ENCODE data around the gene TIFAB. TPM values are rescaled to one million over a fixed set of nuclear protein-coding genes. Genes with fewer than 3 reads are reported as not detected.

TIFAB gene
- total RNA-seq, 4 donors from 2014 or later: 0.08 TPM; not detected in 3

- TF ChIP-seq EP300 (IDR thresholded peaks at IDR 0.05): no peak
- no peak for TF ChIP-seq POLR2A (IDR thresholded peaks at IDR 0.05)
- no peak for TF ChIP-seq POLR2AphosphoS5 (IDR thresholded peaks at IDR 0.05)
- TF ChIP-seq, protein P1, sequence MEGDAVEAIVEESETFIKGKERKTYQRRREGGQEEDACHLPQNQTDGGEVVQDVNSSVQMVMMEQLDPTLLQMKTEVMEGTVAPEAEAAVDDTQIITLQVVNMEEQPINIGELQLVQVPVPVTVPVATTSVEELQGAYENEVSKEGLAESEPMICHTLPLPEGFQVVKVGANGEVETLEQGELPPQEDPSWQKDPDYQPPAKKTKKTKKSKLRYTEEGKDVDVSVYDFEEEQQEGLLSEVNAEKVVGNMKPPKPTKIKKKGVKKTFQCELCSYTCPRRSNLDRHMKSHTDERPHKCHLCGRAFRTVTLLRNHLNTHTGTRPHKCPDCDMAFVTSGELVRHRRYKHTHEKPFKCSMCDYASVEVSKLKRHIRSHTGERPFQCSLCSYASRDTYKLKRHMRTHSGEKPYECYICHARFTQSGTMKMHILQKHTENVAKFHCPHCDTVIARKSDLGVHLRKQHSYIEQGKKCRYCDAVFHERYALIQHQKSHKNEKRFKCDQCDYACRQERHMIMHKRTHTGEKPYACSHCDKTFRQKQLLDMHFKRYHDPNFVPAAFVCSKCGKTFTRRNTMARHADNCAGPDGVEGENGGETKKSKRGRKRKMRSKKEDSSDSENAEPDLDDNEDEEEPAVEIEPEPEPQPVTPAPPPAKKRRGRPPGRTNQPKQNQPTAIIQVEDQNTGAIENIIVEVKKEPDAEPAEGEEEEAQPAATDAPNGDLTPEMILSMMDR (IDR thresholded peaks at IDR 0.05): no peak
- H3K4me1 ChIP-seq: no peaks in the 10 kb centered on the region
- no peak for DNase-seq (ENCODE audit: low spot score in 2 of 2)
- no peak overlapping the region for H3K4me3 ChIP-seq
- H3K27me3 ChIP-seq: peaks cover 5% of the 10 kb centered on the region
- no peaks in the 10 kb centered on the region for H3K36me3 ChIP-seq
- 59% methylated on average over 12 of the region's 12 CpGs for WGBS
- H3K9me3 ChIP-seq: peaks cover 7% of the 10 kb centered on the region
- no peak overlapping the region for H3K27ac ChIP-seq
These were observed 22.6 kb downstream of the TIFAB start for GRCh38 chr5:135429301-135430134.

DNA sequence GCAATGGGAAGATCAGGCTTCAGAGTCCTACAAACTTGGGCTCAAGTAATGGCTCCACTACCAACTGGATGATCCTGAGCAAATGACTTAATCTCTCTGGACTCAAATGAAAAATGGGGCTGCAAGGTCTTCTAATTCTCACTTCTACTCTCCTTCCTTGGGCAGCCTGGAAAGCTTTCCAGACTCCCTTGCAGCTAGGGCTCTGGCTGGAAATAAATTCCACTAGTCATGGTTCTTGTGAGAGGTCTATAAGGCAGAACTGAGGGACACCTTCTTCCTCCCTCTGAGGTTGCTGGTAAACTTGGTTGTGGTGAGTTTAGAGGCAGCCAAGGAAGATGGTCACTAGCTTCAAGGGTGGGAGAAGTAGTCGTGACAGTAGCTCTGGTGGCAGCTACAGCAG is 23.6 kb downstream of the TIFAB start:
- H3K27me3 ChIP-seq: peaks cover 5% of the 10 kb centered on the region
- no peak overlapping the region for H3K4me3 ChIP-seq
- H3K4me1 ChIP-seq: no peaks in the 10 kb centered on the region
- TF ChIP-seq, protein P1 (IDR thresholded peaks at IDR 0.05): no peak
- TF ChIP-seq POLR2AphosphoS5 (IDR thresholded peaks at IDR 0.05) (no peak), POLR2A (IDR thresholded peaks at IDR 0.05) (no peak), EP300 (IDR thresholded peaks at IDR 0.05) (no peak)
- no peak for DNase-seq (ENCODE audit: low spot score in 2 of 2)
- no peaks in the 10 kb centered on the region for H3K36me3 ChIP-seq
- 93% methylated on average over 1 of the region's 1 CpG for WGBS
- peaks cover 7% of the 10 kb centered on the region for H3K9me3 ChIP-seq
- no peak overlapping the region for H3K27ac ChIP-seq

- Histone ChIP-seq H3K4me1 (no peaks in the 10 kb centered on the region), H3K36me3 (no peaks in the 10 kb centered on the region), H3K4me3 (no peak overlapping the region), H3K9me3 (peaks cover 7% of the 10 kb centered on the region), H3K27ac (no peak overlapping the region), H3K27me3 (peaks cover 5% of the 10 kb centered on the region)
- WGBS: 68% methylated on average over 7 of the region's 7 CpGs
- DNase-seq (ENCODE audit: low spot score in 2 of 2): no peak
- TF ChIP-seq POLR2A (IDR thresholded peaks at IDR 0.05) (no peak), EP300 (IDR thresholded peaks at IDR 0.05) (no peak), POLR2AphosphoS5 (IDR thresholded peaks at IDR 0.05) (no peak)
- TF ChIP-seq, protein P1 (IDR thresholded peaks at IDR 0.05): peak; percentile 22 to 52
These were observed 25.8 kb downstream of the TIFAB start for GRCh38 chr5:135426102-135427082.

DNA sequence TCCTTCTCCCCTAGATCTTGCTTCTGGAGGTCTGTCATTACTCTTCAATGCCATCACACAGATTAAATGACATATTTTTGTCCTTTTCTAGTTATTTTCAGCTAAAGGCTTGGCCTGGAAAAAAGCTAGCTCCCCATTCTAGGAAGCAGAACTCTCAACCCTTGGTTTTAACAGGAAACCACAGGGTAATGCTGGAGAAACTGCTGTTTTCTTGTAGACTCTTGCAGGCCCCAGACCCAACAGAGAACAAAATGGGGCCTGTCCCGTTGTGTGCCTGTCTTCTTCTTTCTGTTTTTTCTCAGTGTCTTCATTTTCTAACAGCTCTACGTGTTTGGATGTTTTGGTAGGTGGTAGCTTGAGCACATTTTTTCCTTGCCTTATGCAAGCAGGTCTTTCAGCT is 26.5 kb downstream of the TIFAB start:
- peaks cover 7% of the 10 kb centered on the region for H3K9me3 ChIP-seq

More for the DNA sequence above, 26.5 kb downstream of the TIFAB start:
- no peak overlapping the region for H3K27ac ChIP-seq
- WGBS: 63% methylated on average over 2 of the region's 2 CpGs
- H3K36me3 ChIP-seq: no peaks in the 10 kb centered on the region
- peaks cover 5% of the 10 kb centered on the region for H3K27me3 ChIP-seq
- H3K4me3 ChIP-seq: no peak overlapping the region
- no peak for DNase-seq (ENCODE audit: low spot score in 2 of 2)
- H3K4me1 ChIP-seq: no peaks in the 10 kb centered on the region
- TF ChIP-seq POLR2AphosphoS5 (IDR thresholded peaks at IDR 0.05) (no peak), EP300 (IDR thresholded peaks at IDR 0.05) (no peak), POLR2A (IDR thresholded peaks at IDR 0.05) (no peak)
- TF ChIP-seq, protein P1 (IDR thresholded peaks at IDR 0.05): no peak

Measured in suprapubic skin (tissue), 4 donors.